SIG-M5 treated with dmso at 0.1 percent for 504 hours (cell line): Measurements from ENCODE around the gene LPAR1.
A peak's percentile ranks its signal among the peaks of the same experiment; 100 is the strongest.

ENCODE experiments used
- DNase-seq: peaks from one replicate; lab custom pipeline; 2025; ENCODE audit not compliant: unreplicated experiment; lab: John Stamatoyannopoulos, UW

The LPAR1 gene

DNA sequence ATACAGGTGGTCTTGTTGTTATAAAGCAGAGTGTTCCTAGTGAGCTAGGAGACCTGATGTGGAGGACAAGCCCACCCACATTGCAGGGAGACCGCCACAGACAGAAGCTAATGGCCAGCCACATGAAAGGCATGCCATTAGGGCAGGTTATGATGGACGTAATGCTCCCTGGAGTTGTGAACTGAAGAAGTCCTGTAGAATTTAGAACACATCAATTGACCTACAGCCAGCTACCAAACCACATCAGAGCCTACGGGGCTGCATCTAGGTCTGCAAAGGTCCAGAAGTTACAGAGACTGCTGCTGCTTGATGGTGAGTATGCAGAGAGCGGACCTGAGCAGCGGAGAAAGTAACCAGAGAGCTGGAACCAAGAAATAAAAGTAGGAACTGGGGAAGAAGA, 116.6 kb downstream of the LPAR1 start:
- no peak for DNase-seq

- peak; percentile 1 for DNase-seq
Observed at GRCh38 chr9:110919609-110920008, 118.7 kb downstream of the LPAR1 start.

GRCh38 chr9:110919050-110919435, 119.2 kb downstream of the LPAR1 start:
- DNase-seq, result no peak

GRCh38 chr9:110918316-110919049, 119.8 kb downstream of the LPAR1 start:
- DNase-seq, result no peak

DNA sequence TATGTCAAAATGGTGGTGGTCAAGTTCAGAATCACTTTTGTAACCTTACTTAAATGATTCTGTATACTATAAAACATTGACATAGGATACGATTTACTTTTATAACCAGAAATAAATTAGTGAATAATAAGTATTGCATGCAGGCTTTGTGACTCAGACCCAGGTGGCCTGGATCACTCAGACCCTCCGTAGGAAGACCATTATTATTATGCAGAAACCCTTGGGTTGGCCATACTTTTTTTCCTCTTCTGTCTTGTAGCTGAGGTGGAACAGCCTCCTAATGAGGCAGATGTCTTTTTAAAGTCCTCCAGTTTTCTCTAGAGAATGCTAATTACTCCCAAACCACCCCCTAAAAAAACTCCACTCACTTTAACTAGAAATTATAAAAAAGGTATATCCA, 121.9 kb downstream of the LPAR1 start:
- DNase-seq, result no peak

DNA sequence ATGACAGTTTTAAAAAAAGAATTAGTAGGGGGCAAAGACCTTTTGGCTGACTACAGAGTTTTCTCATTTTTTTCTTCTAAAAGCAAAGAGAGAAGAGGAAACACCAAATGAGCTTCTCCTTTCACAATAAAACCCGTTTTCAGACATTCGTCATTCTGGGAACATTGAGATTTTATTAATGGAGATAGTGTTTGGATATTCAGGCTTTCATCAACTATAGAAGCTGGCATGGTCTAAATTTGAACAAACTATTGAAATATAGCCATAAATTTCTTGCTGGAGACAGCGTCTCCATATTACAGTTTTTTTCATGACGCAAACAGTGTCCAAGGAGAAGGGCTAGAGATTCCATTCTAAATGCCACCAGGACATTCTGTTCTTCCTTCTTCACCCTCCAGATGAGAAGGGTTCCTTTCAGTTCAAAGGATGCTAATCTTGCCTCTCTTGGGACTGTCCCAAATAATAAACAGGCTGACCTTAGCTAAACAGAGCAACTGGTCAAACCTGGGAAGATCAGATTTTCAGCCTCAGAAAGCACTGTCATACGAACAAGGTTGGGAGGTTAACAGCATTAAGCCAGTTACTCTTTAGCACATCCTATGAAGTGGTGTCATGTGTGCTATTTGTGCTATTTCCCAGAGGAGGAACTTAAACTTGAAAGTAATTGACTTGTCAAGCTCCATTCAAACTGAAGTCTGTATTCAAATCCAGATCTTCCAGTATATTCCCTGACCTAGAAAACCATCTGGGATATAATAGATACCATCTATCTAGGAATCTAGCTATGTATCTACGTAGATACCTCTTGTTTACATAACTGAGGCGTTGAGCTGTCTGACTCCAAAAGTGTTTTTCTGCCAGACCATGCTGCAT, 125.6 kb downstream of the LPAR1 start:
- no peak for DNase-seq

GRCh38 chr9:110911659-110912418, 126.4 kb downstream of the LPAR1 start:
- DNase-seq, result no peak

DNA sequence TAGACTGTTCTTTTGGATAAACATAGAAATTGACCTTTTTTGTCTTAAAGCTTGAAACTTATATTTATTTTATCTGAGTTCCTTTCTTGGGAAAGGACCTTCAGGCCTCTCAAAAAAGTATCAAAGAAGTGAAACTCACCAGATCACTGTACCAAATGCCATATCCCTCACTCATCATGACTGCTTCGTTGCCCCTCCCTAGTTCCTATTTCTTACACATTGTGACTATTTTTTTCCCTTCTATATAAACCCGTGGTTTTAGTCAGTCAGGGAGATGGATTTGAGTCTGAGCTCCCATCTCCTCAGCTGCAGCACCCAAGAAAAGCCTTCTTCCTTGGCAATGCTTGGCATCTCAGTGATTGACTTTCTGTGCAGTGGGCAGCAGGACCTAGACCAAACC, 129.4 kb downstream of the LPAR1 start:
- DNase-seq, result no peak

DNA sequence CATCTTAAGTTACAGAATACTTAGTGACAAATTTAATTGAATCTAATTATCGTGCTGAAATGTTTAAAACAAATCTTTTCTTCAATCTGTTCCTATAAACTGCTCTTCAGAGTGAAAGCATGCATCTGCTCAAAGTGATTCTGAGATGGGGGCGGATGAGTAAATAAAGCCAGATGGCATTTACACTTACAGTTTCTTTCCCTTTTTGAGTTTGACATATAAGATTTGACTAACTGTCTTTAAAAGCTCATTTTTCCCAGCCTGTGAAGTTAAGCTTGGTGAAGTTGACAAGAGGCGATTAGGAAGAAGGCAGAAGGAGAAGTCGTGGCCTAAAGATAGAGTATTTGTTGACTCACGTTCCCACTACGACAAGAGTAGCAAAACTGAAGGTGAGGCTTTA, 137.4 kb downstream of the LPAR1 start:
- no peak for DNase-seq

DNA sequence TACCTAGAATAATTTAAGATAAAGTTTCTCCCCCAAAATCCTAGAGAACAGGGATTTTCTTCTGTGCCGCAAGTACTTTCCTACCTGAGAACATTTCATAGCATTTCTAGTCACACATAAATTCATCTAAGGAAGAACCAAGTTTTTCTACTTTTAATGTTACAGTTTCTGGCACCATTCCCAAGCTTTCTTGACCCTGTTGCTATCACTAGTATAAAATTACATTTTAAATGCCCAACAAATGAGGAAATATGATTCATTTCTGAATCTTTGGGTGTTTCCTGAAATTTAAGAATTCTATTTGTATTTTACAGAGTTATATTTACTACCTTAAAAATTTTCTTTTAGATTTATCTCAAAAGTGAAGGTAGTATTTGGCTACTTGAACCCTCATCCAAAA, 137.8 kb downstream of the LPAR1 start:
- no peak for DNase-seq

DNA sequence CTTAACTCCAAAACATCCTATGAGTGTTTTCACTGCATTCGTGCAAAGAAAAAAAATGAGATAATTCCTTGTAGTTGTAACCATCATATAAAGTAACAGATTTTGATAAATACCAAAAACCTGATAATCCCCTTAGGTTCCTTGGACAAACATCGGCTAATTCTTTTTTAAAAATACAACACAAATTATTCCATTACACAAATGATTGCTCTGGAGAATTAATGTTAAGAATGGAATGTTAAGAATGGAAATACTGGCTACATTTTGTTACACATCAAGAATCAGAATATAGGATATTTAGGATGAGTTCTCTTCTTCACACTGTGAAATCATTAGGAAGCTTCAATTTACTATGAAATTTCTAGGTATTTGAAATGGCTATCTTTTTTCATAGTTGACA, 139.4 kb downstream of the LPAR1 start:
- no peak for DNase-seq

DNA sequence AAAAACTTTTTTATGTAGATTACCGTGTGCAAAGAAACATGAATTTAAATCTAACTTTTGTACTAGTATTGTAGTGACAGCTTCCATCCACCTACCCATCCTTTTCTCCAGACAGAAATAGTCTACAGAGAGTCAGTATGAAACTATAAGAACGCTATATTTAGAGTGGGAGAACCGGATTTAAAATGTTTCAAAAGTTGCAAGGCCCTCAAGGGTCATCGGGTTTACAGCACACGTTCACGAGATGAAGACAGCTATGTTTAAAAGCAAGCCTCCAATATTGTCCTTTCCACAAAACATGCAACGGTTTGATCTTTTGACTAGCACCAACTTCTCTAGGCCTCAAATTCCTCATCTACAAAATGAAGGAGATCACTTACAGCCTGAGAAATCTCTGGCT, 139.9 kb downstream of the LPAR1 start:
- no peak for DNase-seq

DNA sequence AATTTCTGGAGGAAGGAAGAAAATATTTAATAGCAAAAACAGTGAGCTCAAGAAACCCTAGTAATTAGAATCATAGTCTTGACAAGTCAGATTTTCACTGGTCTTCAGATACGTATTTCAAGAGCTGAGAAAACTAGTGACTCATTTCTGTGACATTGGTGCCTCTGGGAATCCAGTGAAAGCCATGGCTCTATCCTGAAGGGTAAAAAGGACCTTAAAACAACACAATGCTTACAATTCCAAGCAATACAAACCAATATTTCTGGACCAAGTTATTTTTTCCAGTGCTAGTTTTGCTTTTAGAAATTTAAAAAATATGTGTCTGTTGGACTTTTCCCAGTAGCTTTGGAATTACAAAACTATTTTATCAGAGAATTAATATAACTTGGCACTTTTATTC, 140.3 kb downstream of the LPAR1 start:
- DNase-seq, result no peak

DNA sequence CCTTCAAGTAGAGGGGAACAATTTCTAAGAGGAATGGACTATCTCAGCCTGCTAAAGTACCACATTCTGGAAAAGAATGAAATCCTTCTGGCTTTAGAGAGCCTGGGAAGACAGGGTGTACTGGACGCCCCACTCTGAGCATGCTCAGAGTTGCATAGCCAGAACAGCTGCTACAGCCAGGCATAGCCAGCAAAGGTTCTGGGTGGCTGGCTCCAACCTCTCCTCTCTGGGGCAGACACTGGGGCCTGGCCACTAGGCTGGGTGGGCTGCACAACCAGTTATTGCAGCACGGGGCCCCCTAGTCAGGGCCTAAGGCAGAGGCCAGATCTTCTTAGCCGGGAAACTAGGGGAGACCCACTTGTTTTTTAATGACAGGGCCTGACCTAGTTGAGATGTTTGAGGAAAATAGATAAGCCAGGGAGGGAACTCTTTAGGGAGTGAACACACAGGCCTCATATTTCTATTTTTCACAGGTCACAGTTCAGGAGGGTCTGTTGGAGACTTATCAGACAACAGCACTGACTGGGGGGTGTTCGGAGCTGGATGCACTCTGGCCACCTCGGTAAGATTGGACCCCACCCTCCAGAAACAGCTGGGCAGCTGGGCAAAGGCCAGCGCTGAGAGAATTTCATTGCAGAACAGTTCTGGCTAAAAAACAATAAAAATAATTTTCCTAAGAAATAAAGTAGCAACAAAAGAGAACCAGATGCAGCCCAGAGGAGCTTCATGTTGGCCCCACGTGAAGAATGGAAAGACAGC, 142.9 kb downstream of the LPAR1 start:
- no peak for DNase-seq

DNA sequence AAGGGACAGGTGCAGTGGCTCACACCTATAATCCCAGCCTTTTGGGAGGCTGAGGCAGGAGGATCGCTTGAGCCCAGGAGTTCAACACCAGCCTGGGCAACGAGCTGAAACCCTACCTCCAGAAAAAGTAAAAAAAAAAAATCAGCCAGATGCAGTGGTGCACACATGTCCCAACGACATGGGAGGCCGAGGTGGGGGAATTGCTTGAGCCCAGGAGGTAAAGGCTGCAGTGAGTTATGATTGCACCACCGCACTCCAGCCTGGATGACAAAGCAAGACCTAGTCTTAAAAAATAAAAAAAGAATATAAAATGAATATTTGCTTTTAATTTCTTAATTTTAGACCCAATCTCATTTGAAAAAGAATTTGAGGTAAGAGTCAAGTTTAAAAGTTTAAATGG, 143.5 kb downstream of the LPAR1 start:
- no peak for DNase-seq

GRCh38 chr9:110892689-110893088, 145.6 kb downstream of the LPAR1 start:
- DNase-seq, result no peak

DNA sequence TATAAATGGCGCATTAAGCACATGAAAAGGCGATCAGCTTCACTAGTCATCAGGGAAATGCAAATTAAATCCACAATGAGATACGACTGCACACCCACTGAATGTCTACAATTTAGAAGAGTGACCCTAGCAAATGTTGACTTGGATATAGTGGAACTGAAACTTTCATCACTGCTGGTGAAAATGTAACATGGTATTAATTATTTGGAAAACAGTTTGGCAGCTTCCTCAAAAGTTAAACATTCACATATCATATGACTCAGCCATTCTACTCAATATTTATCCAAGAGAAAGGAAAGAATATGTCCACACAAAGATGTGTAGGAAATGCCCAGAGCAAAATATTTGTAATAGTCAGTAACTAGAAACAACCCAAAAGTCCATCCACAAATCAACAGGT, 146.5 kb downstream of the LPAR1 start:
- no peak for DNase-seq

GRCh38 chr9:110890416-110890815, 147.9 kb downstream of the LPAR1 start:
- no peak for DNase-seq

- DNase-seq, result no peak
Observed at GRCh38 chr9:110887276-110887675, 151.0 kb downstream of the LPAR1 start.

GRCh38 chr9:110886832-110887231, 151.4 kb downstream of the LPAR1 start:
- DNase-seq, result no peak

DNA sequence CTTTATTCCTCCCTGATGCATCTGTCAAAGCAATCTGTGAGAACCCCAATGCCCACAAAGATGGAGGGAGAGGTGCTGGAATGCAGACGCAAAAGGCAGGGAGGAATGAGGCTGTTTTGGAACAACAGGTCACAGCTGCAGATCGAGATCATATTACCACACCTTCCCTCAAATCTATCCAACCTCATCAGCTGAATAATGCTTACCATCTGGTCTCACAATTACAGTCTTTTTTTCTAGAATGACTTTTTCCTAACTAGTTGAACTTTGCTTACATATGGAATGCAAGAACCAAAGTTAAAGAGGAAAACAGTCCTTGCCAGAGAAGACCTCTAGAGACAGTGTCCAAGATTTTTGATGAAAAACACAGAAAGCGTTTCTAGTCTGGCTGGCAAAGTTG, 158.1 kb downstream of the LPAR1 start:
- DNase-seq, result no peak
